Activated T-cell treated with anti-CD3 and anti-CD28 coated beads, Interleukin-2, amount 50 U/mL, for 48 hours (primary cell): Measurements from ENCODE around the gene SRR.
A peak's percentile ranks its signal among the peaks of the same experiment; 100 is the strongest.
"Not testable (repeated sequence)": the region's sequence is repeated elsewhere in the genome, so short reads cannot be mapped to it uniquely, and the experiment has no call there.

Experiments
- DNase-seq, 2 experiments: peaks; one replicate each; pipeline ENCODE4 v3.0.0-alpha.2; 2020

The SRR gene

DNA sequence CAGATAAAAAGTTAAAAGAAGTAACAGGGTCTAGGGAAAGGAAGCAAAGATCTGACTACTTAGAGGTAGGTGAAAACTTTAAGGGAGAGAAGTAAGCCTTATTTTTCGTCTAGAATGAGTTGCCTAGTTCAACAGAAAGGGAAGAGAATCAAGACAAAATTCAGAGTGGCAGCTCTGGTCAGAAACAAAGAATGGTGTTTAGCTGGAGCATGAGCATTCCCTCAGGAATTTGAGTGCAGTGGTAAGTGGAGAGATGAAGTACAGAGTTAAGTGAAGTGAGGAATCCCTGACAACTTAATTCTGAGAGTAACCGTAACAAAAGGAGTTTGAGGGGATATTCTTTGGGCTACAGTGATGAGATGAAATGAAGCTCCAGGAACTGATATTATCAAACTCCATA is 11.7 kb upstream of the SRR start:
- no peak for DNase-seq

DNA sequence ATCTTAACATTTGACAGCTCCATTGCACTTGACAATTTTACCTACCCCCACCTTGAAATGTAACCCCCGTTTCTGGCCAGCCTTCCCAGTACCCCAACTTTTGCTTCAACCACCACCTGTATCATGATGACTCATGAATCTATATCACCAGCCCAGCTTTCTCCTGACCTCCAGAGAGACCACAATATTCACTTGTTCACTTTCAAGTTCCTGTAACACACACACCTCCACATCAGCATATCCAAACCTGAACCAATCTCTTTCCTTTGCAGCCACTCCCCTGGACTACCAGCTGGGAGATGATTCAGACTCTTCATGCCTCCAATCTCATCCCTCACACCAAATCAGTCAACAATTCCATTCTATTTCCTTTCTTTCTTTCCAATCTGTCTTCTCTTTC is 8.2 kb upstream of the SRR start:
- no peak for DNase-seq

DNA sequence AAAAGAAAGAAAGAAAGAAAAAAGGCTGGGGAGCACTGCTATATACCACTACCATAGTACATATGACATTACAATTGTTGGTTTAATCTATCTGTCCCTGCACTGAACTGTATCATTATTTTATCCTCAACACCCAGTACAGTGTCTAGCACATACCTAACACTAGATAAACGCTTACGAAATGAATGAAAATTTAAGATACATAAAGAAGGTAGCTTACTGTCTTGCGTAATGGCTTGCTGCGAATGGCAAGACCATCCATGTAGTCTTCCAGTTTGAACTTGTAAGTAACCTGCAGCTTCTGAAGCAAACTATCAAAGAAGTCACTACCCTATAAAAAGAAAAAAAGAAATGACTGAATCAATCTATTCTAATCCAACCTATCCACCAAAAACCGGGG is 6.7 kb upstream of the SRR start:
- DNase-seq = no peak

DNA sequence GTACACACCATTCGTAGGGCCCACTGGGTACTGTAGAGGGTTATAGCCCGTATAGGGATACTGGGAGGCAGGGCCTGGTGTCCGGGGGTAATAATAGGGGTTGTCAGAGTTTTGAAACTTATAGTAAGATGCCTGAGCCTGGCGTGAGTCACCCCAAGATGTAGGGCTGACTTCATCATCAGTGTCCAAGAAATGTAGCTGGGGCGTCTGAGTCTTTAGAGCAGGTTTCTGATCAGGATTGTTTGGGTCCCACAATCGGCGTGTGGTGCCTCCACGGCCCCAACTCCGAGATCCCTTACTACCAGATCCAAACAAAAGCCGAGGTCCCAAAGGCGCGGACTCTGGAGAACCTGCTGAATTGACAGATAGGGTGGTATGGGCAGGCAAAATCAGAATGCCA is 4.6 kb upstream of the SRR start:
- DNase-seq = no peak

DNA sequence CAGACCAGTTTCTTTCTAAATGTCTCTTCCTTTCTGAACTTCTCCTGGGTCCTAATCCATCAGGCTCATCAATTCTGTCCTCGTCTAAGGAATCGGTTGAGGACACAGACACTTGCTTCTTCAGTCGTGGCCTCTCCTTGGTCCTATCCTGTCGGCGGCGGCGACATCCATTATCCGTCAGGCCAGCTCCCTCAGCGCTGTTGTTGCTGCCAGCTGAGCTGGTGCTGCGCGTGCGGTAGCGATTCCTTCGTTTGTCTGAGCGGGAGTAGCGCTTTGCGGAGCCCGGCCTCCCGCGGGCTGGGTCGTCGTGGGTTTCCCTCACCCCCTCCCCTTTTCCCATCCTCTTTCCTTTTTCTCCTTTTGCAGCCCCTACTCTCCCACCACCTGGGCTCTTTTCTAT is 4.0 kb upstream of the SRR start:
- DNase-seq = no peak

DNA sequence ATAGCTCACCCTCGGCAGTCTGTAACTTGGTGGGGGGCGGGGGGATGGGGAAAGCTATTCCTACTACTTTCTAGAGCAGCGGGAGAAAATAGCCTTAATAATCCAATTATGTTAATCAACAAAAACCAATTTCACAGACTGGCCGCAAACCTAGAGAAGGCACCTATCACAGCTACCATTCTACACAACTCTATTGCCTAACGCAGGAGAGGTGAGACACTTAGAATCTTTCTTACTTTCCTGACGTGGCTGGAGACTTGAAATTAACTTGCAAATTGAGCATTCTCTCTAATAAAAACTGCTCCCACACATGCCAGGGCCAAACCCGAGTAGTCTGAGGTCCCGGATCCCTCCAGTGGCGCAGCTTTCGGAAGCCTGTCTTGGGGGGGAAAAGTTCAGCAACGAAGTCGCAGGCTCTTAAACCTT is 959 bp upstream of the SRR start:
- no peak for DNase-seq

DNA sequence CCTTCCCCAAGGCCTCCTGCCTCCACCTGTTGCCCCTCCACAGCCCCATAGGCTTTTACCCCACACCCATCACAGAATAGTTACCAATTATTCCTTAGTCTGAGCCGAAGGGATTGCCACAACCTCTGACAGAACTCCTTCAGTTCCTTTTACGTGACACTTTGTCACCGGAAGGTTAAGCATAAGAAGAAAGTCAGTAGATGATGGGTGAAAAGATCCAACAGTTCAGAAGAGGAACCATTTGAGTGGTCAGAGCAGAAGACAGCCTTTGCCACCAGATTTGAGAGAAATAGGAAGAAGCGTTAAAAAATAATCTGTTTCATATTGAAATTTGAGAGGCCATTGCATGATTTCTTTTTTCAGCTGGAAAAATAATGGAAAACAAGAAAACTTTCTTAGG is 1.2 kb downstream of the SRR start:
- DNase-seq = no peak

DNA sequence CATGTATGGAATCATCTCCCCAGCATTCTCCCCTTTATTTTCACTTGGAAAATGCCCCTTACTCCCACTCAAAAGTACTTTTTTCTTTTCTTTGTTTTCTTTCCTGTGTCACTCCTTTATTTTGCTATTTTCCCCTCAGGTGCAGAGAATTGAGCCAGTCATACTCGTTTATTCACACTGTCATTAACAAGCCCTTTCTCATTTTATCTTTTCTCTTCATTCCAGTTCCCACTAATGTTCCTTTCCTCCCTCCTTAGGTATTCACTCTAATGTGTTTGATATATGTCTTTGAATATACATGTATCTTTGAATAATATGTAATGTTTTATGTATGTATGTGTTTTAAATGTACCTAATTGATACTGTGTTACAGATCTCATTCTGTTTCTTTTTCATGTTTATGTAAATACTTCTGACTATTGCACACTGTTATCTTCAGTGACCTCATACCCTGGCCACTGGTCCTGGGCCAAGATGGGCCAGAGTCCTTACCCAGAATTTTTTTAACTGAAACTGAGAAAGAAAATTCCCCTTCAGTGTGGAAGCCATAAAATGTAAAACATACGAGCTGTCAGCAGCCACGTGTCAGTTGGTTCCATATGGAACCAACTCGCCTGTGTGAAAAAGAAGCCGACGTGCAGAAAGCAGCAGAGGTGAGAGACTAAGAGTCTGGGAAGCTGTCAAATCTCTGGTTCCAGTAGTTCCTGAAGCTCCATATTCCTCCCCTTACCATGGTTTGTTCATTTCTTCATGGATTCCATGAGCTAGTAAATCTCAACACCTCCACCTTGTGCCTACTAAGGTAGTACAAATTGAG is 5.8 kb downstream of the SRR start:
- DNase-seq = no peak

DNA sequence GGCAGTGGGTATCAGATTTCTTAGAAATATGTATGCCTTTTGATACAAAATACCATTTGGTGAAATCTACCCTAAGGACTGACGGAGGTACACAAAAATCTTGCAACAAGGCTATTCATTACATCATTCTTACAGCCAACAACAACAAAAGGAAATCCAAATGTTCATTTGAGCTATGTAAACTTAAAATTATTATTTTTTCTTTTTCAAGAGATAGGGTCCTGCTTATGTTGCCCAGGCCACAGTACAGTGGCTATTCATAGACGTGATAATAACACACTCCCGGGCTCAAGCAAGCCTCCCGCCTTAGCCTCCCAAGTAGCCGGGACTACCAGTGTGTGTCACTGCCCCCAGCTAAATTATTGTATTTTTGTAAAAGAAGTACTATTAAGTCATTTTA is 9.0 kb downstream of the SRR start:
- DNase-seq = no peak

DNA sequence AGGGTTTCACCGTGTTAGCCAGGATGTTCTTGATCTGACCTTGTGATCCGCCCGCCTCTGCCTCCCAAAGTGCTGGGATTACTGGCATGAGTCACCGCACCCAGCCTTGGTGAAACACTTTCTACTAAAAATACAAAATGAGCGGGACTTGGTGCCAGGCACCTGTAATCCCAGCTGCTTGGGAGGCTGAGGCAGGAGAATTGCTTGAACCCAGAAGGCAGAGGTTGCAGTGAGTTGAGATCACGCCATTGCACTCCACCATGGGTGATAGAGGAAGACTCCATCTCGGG is 13.1 kb downstream of the SRR start:
- not testable (repeated sequence) for DNase-seq

DNA sequence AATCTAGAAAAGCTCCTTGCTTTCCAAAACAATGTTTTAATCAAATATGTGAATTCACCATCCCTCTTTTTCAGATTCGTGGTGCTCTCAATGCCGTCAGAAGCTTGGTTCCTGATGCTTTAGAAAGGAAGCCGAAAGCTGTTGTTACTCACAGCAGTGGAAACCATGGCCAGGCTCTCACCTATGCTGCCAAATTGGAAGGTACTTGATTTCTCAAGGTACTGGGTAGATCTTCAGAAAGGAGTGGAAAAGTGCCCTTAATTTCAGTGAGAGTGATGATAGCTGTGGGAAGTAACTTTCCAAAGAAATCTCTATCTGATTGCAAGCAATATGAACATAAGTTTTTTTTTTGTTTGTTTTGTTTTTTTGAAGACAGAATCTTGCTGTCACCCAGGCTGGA is 14.0 kb downstream of the SRR start:
- no peak for DNase-seq

DNA sequence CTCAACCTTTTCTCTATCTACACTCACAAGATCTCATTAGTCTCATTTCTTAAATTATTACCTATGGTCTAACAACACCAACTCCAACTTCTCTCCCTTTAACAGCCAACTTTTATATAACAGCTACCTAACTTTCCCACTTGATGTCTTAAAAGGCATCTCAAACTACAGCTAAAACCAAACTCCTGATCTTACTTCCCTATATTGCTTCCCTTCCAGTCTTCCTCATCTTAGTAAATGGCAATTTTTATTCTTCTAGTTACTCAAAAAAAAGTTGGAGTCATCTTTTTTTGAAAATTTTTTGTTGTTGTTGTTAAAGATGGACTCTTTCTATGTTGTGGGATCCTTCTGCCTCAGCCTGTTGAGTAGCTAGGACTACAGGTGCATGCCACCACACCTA is 15.3 kb downstream of the SRR start:
- DNase-seq = no peak

DNA sequence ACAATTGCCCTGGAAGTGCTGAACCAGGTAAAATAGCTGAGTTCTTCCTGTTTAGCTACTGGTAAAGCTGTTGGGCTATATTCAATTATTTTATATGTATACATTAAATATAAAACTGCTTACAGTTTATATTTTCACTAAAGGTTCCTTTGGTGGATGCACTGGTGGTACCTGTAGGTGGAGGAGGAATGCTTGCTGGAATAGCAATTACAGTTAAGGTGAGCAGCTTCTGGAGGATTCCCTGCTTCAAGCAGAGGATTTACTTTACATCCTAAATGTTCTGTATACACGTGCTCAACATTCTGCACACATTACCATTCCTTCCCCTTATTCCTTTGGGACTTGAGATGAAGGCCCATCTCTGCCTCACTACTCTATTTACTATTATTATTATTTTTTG is 17.6 kb downstream of the SRR start:
- DNase-seq = no peak

DNA sequence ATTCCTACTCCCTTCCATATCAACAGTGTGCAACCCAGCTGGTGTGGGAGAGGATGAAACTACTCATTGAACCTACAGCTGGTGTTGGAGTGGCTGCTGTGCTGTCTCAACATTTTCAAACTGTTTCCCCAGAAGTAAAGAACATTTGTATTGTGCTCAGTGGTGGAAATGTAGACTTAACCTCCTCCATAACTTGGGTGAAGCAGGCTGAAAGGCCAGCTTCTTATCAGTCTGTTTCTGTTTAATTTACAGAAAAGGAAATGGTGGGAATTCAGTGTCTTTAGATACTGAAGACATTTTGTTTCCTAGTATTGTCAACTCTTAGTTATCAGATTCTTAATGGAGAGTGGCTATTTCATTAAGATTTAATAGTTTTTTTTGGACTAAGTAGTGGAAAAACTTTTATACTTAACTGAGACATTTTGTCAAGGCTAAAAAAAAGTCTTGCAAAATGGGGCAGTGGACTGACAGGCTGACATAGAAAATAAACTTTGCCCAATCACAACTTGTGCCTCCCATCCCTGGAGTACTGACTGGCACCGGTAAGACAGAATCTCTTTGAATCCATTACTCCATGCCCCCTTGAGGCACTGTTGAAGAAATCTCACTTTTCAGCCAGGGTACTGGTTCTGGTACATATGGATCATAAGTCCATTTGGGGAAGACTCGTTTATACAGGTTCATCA is 20.0 kb downstream of the SRR start:
- no peak for DNase-seq

DNA sequence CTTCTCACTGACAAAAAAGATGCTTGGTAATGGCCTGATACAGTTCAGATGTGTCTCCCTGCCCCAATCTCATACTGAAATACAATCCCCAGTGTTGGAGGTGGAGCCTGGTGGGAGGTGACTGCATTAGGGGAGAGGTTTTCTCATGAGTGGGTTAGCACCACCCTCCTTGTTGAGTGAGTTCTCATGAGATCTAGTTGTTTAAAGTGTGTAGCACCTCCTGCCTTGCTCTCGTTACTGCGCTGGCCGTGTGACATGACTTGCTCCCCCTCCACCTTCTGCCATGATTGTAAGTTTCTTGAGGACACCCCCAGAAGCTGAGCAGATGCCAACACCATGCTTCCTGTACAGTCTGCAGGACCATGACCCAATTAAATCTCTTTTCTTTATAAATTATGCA is 27.6 kb downstream of the SRR start:
- DNase-seq = no peak

DNA sequence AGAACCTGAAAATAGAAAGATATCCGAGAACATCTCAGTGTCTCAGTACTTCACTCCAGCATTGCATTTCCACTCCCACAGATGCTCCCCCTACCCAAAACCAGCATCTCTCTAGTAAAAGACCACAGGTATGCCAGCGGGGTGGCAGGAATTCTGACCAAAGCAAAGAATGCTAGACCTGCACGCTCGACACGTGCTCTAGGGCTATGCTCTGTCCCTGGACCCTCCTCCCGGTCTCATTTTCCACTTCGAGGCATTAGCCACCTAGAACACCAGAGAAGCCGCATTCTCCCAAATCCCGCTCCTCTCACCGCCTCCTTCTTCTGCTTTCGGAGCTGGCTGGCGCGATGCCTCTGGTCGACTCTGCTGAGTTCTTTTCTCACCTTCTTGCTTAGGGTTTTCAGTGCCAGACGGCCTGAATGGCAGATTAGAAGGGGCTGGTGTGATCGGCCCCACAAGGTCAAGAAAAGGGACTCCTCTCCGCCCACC is 32.0 kb downstream of the SRR start:
- no peak for DNase-seq

DNA sequence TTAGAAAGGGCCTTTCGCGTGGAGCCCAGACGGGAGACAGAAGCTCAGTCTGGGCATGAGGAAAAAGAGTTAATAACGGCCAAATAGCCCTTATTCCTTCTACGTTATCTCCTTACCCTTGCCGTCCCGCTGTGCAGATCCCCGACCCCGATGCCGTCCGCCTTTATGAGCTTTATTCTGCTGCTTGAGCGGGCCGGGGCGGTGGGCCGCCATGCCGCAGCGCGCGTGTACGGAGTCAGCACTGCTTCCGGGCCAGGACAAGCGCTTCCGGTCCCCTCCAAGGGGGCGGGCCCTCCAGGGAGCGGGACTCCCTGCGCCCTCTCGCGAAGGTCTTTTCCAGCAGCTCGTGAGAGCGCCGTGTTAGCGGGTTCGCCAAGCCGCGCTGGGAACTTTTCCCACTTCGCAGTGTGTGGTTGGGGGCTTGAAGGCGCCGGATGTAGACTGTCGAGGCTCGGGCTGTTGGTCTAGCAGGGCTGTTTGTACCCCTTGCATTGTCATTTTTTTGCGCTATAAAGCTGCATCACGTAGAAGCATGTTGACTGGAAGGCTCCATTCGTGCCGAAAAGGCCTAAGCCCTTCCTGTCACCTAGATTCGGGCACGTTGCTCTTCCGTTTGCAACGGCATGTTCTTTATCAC is 32.6 kb downstream of the SRR start, which contains the start of gene TSR1:
Gene TSR1 (minus strand): TSS at position 243 of the 637 bp plus-strand sequence. CDS start 30 bp downstream, at position 213.
- DNase-seq = peak; percentile 93

DNA sequence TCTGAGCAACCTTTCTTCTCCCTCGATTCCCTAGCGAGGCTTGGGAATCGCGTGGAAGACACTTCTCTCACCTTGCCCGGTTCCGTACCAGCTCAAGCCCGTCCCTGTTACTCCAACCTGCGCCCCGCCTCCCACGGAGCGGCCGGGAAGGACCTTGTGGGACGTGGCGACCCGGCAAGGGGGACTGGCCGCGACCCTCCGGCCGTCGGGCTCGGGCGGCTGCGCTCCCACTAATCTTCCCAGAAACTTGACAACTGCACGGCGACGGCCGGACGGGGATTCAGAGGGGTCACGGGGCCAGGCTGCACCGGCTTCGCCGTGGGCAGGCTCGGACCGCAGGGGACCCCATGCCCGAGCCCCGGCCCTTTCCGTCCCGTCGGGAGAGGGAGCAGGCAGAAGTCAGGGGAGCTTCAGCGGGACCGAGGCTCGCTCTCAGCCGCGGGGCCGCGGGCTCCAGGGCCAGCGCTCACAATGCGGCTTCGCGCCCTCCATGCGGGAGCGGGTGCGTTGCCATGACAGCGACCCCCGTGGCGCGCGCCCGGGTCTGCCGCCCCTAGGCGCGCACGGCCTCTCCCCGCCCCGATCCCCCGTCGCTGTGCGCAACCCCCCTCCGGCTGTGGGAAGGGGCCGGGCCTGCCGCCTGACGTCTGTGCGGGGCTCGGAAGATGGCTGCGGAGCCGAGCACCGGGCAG is 33.2 kb downstream of the SRR start, which contains the start of gene SGSM2:
Gene SGSM2 (plus strand): TSS at position 650 of the 692 bp plus-strand sequence. CDS start 188 bp downstream, outside the sequence.
- peak; percentile 68 to 79 for DNase-seq

DNA sequence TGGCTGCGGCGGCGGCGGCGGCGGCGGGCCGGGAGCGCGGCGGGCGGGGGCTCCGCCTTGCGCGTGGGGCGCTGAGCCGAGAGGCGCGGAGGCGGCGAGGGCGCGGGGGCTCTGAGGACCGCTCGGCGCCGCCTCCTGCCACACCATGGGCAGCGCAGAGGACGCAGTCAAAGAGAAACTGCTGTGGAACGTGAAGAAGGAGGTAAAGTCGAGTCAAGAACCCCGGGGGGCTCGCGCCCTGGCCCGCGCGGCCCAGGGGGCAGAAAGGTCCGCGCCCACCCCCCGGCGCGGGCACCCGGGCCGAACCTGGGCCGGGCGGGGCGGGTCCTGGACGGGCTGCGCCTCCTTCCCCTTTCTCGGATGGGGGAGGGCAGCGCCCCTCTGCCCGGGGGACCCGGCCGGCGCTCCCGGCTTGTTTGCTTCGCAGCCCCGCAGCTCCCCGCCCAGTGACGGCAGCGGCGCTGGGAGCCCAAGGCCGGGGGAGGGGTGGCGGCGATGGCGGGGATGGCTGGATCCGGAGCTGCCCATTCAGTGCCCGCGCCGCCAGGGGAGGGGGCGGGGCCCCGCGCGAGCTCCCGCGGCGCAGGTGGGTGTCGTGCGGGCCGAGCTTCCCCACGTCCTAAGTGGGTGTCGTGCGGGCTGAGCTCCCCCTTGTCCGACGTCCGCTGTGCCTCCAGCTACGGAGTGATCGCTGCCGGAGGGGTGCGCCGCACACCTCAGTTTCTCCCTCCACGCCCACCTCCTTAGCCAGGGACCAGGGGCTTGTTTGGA is 34.0 kb downstream of the SRR start:
- peak; percentile 67 to 75 for DNase-seq

DNA sequence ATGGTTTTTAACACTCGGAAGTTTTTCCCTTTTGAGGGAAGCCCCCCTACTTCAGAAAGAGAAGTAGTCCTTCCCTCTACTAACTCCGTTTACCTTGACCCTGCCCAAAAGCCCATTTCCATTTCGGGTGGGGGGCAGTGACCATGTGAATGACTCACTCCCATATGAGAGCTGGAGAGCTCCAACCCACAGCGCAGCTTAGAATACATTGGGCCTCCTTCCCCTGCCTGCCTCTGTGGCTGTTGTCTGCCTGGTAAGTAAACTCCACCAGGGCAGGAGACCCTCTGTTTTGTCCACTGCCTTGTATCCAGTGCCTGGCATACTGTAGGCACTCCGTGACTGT is 34.5 kb downstream of the SRR start:
- DNase-seq = no peak

DNA sequence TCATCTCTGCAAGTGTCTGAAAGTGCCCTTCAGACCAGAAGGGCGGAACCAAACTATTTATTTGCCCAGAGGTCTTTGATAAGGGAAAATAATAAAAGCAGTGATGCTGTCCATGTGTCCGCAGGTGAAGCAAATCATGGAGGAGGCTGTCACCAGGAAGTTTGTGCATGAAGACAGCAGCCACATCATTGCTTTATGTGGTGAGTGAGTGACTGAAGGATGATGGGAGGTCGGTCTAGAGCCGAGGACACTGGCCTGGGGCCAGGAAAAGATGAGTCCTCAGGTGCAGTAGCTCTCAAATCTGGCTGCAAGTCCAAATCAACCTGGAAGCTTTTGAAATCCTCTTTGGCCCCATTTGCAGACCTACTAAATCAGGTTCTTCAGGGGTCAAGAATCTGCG is 39.7 kb downstream of the SRR start:
- DNase-seq = peak in 1 of 2 experiments; percentile 64

DNA sequence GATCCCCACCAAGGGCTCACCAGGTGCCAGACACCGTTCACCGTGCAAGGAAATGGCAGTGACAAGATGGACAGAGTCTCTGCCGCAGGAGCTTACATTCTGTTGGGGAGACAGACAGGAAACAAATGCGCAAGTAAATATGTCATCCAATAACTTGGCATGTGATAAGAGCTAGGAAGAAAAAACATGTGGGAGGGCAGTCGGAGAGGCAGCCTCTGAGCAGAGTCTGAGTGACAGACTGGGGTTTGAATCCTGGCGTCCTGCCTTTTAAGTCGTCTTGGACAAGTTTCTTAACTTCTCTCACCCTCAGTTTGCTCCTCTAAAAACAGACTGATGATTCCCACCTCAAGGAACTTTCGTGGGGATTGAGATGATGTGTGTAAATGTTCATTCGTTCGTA is 40.8 kb downstream of the SRR start:
- DNase-seq = no peak

DNA sequence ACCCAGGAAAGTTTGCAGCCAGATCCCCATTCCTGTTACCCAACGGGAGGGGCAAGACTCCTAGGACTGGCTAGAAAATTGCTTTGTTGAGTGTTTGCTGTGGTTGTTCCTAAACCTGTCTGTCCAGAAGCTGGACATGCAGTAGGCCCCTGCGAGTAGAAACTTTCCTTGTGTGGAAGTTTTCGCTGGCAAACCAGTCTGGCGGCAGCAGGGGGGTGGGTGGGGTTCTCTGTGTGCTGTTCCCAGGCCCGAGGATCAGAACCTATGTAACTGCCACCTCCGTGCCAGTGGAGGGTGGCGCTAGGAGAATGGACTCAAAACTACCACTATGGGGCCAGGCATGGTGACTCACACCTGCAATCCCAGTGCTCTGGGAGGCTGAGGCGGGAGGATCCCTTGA is 42.7 kb downstream of the SRR start:
- no peak for DNase-seq
